GM12873 (cell line): ENCODE results near the gene PLXNB1.

Source experiments
- CTCF ChIP-seq: IDR thresholded peaks from 2 replicates; pipeline ENCODE4 v1.5.1; 2012; ENCODE audit warnings: low read depth, mild to moderate bottlenecking, moderate library complexity, low read length, control low read depth; ENCODE audit not compliant: insufficient read depth; ENCODE audit errors: missing control alignments

PLXNB1 gene

GRCh38 chr3:48429960-48430707, at the start of gene PLXNB1:
TSS of gene PLXNB1 (minus strand) at chr3:48430086. CDS start at chr3:48424611, 5,475 bp downstream.
- TF ChIP-seq CTCF: no peak

- no peak for TF ChIP-seq CTCF
These were observed 49.0 kb upstream of the PLXNB1 start for GRCh38 chr3:48478626-48479555.

GRCh38 chr3:48477959-48478520, 48.2 kb upstream of the PLXNB1 start:
- TF ChIP-seq CTCF: no peak

GRCh38 chr3:48476426-48477053, 46.7 kb upstream of the PLXNB1 start:
- TF ChIP-seq CTCF: no peak

GRCh38 chr3:48475188-48475587, 45.3 kb upstream of the PLXNB1 start:
- TF ChIP-seq CTCF: no peak

- no peak for TF ChIP-seq CTCF
These were observed 44.7 kb upstream of the PLXNB1 start for GRCh38 chr3:48474619-48475018.
